Endothelial cell of umbilical vein (primary cell): Measurements from ENCODE around the gene MYRFL. TPM values are rescaled to one million over a fixed set of nuclear protein-coding genes. Genes with fewer than 3 reads are reported as not detected.

Source experiments
- BruUV-seq: library from RNA; stranded (reverse); fragments of 400-500 nt; replicated peaks from 2 replicates; lab custom pipeline; 2021; lab: Mats Ljungman, UMichigan
- CTCF ChIA-PET: fragments of 300-600, 350-600 bp; sonication (Branson Sonifier 250); formaldehyde crosslinking; loops from one replicate; lab custom pipeline; 2021; ENCODE audit warnings: antibody characterized with exemption, inconsistent platforms; lab: Charles Lee
- POLR2A ChIA-PET: fragments of 300-600, 350-600 bp; sonication (Branson Sonifier 250); formaldehyde crosslinking; loops from one replicate; lab custom pipeline; 2021; ENCODE audit warnings: antibody characterized with exemption, inconsistent platforms; lab: Charles Lee
- DNase-seq: peaks from one replicate; pipeline ENCODE4 v3.0.0-alpha.2; 2011; ENCODE audit warnings: low read depth, low spot score
- FAIRE-seq: peaks from 2 replicates; lab custom pipeline; 2011; peaks lifted over from hg19 to GRCh38; lab: Jason Lieb, UNC
- H2AFZ ChIP-seq: 2 replicates; pipeline ENCODE4 v1.6.0; 2012; ENCODE audit warnings: low read depth, low read length, control low read depth, inconsistent platforms
- H3K27ac ChIP-seq: 2 replicates; pipeline ENCODE4 v1.5.1; 2011; ENCODE audit warnings: low read depth, mild to moderate bottlenecking, control low read depth, low read length, moderate library complexity; ENCODE audit not compliant: insufficient read depth
- H3K27me3 ChIP-seq, 2 experiments: 2 replicates each; pipeline versions ENCODE4 v1.6.0 to v1.6.1; 2011; ENCODE audit warnings: low read length in 2 of 2, mixed read lengths in 1 of 2; ENCODE audit not compliant: control insufficient read depth in 2 of 2, insufficient read depth in 2 of 2
- H3K36me3 ChIP-seq, 2 experiments: 2 replicates in 1 of 2; 3 replicates in 1 of 2; pipeline ENCODE4 v1.5.1; 2011; ENCODE audit warnings: low read length in 2 of 2, mild to moderate bottlenecking in 1 of 2, moderate library complexity in 1 of 2; ENCODE audit not compliant: control insufficient read depth in 2 of 2, insufficient read depth in 2 of 2; ENCODE audit errors: extremely low read depth in 1 of 2
- H3K4me1 ChIP-seq: 3 replicates; pipeline ENCODE4 v1.5.1; 2011; ENCODE audit warnings: mild to moderate bottlenecking, low read length; ENCODE audit not compliant: control insufficient read depth, insufficient read depth; ENCODE audit errors: extremely low read depth
- H3K4me2 ChIP-seq: 2 replicates; pipeline ENCODE4 v1.6.1; 2011; ENCODE audit warnings: low read length, control low read depth, mixed read lengths; ENCODE audit not compliant: insufficient read depth
- H3K4me3 ChIP-seq, 3 experiments: fragments of 200-600 bp in 1 of 3; sonication (generic), shearing (Covaris generic) in 1 of 3; replicated peaks in 1 of 3; 2 replicates each; pipeline ENCODE4 v1.5.1; 2011 to 2016; ENCODE audit warnings: control low read depth in 3 of 3, low read length in 3 of 3, mild to moderate bottlenecking in 2 of 3, inconsistent platforms in 1 of 3, low read depth in 1 of 3, moderate library complexity in 1 of 3; ENCODE audit not compliant: insufficient read depth in 1 of 3
- H3K79me2 ChIP-seq: 2 replicates; pipeline ENCODE4 v1.6.0; 2012; ENCODE audit warnings: low read length, inconsistent platforms; ENCODE audit not compliant: control insufficient read depth, insufficient read depth
- H3K9ac ChIP-seq: replicated peaks from 2 replicates; pipeline ENCODE3; 2011; ENCODE audit warnings: low read length, control low read depth; ENCODE audit not compliant: insufficient read depth; ENCODE audit errors: extremely low read depth
- H3K9me1 ChIP-seq: replicated peaks from 3 replicates; pipeline ENCODE4 v1.6.0; 2011; ENCODE audit warnings: mild to moderate bottlenecking, low read length; ENCODE audit not compliant: control insufficient read depth, insufficient read depth; ENCODE audit errors: extremely low read depth
- H3K9me3 ChIP-seq: replicated peaks from 2 replicates; pipeline ENCODE4 v1.5.1; 2012; ENCODE audit warnings: low read length, inconsistent platforms; ENCODE audit not compliant: control insufficient read depth, insufficient read depth
- H4K20me1 ChIP-seq: replicated peaks from 2 replicates; pipeline ENCODE3; 2011; ENCODE audit warnings: mild to moderate bottlenecking, low read length; ENCODE audit not compliant: control insufficient read depth, insufficient read depth; ENCODE audit errors: extremely low read depth
- EZH2 ChIP-seq: IDR thresholded peaks from 2 replicates; pipeline ENCODE4 v1.6.1; 2012; ENCODE audit warnings: borderline replicate concordance, low read depth, mild to moderate bottlenecking, moderate library complexity, low read length, inconsistent platforms; ENCODE audit not compliant: severe bottlenecking
- FOS ChIP-seq: IDR thresholded peaks from 2 replicates; pipeline ENCODE4 v1.6.1; 2011; ENCODE audit warnings: mild to moderate bottlenecking, low read length, moderate library complexity, borderline replicate concordance; ENCODE audit not compliant: insufficient read depth
- GATA2 ChIP-seq: IDR thresholded peaks from 2 replicates; pipeline ENCODE4 v1.7.0; 2011; ENCODE audit warnings: low read depth, mild to moderate bottlenecking, moderate library complexity, mixed read lengths, low read length; ENCODE audit not compliant: insufficient read length, insufficient read depth
- JUN ChIP-seq: IDR thresholded peaks from 2 replicates; pipeline ENCODE4 v1.6.1; 2011; ENCODE audit warnings: borderline replicate concordance, low read depth; ENCODE audit not compliant: insufficient read length, insufficient read depth
- MYC ChIP-seq: IDR thresholded peaks from one replicate; pipeline ENCODE4 v1.6.1; 2011; ENCODE audit warnings: mild to moderate bottlenecking, low read depth, low read length
- POLR2A ChIP-seq: IDR thresholded peaks from 2 replicates; pipeline ENCODE4 v1.6.1; 2012; ENCODE audit warnings: low read depth, mild to moderate bottlenecking, control low read depth, low read length
- POLR2AphosphoS5 ChIP-seq: IDR thresholded peaks from 2 replicates; pipeline ENCODE4 v1.6.1; 2012; ENCODE audit warnings: low read depth, mild to moderate bottlenecking, control low read depth, low read length, moderate library complexity; ENCODE audit not compliant: insufficient read depth
- dilution Hi-C: fragments of 300-500 bp; cut with MboI; formaldehyde crosslinking; loops from one replicate; pipeline ENCODE4 v1.15.0; 2019; ENCODE audit warnings: low sequenced_read_pairs; ENCODE audit not compliant: extremely low pct_ligation_motif_present
- intact Hi-C: fragments of 100-400 bp; cut with micrococcal nuclease; formaldehyde crosslinking; loops from one replicate; pipeline ENCODE4 v1.10.0; 2022
- polyA plus RNA-seq, 4 experiments: library from polyadenylated mRNA; depleted of rRNA in 3 of 4; stranded (reverse) in 3 of 4; unstranded in 1 of 4; fragments of >200 nt; gene quantifications; 2 replicates each; pipeline versions ENCODE4 v1.2.1 to v1.2.3, GENCODE V29; 2011 to 2012; ENCODE audit warnings: missing spikeins in 1 of 4
- total RNA-seq: library from RNA; stranded (reverse); gene quantifications from 2 replicates; pipeline ENCODE4 v1.2.3, GENCODE V29; 2021
- TF ChIP-seq, protein P1 (sequence below): IDR thresholded peaks from 2 replicates; pipeline ENCODE4 v1.6.1; 2011; ENCODE audit not compliant: insufficient read depth, insufficient read length
- TF ChIP-seq, protein P2 (sequence below), 2 donors: IDR thresholded peaks; 1 replicate in 1 of 2; 2 replicates in 1 of 2; pipeline ENCODE4 v1.5.1; 2011; ENCODE audit warnings: low read length in 2 of 2, mild to moderate bottlenecking in 2 of 2, moderate library complexity in 2 of 2, control low read depth in 1 of 2, inconsistent platforms in 1 of 2, low read depth in 1 of 2; ENCODE audit not compliant: insufficient read depth in 1 of 2; ENCODE audit errors: extremely low read depth in 1 of 2

Gene MYRFL
- total and polyA plus RNA-seq, 2 donors (not counting 3 experiments of a cell fraction or from before 2014, with no cell fraction given), result not detected

DNA sequence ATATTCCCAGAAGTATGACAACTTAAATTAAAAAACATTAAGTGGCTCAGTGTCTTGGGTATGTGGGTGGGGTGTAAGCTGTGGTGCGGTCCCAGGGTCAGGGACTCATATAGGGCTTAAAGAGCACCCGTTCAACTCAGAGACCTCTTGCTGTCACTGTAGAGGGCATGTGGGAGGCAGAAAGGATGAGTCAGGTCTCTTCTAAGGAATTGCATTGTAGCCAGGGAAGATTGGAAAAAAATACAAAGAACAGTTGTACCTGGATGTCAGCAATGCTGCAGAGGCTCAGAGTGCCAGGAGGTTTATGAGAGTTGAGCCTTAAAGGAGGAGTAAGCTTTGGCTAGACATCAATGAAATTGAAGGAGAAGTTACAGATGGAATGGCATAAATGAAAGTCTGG, 104.1 kb downstream of the MYRFL start:
- Histone ChIP-seq H3K9me3 (no peaks in the 10 kb centered on the region), H3K9ac (no peak overlapping the region), H3K4me3 (no peak overlapping the region), H3K79me2 (no peaks in the 10 kb centered on the region), H3K27ac (no peak overlapping the region), H3K9me1 (no peaks in the 10 kb centered on the region), H2AFZ (no peak overlapping the region), H3K4me1 (no peaks in the 10 kb centered on the region), H3K27me3 (peaks cover 0 to 4% of the 10 kb centered on the region in 2 experiments), H3K36me3 (no peaks in the 10 kb centered on the region), H4K20me1 (no peaks in the 10 kb centered on the region), H3K4me2 (no peak overlapping the region)
- POLR2A ChIA-PET, result no interaction called here
- TF ChIP-seq POLR2A (no peak), FOS (no peak), MYC (no peak), GATA2 (no peak), JUN (no peak), POLR2AphosphoS5 (no peak), EZH2 (no peak)
- TF ChIP-seq, protein P1, sequence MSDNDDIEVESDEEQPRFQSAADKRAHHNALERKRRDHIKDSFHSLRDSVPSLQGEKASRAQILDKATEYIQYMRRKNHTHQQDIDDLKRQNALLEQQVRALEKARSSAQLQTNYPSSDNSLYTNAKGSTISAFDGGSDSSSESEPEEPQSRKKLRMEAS, result no peak
- TF ChIP-seq, protein P2, sequence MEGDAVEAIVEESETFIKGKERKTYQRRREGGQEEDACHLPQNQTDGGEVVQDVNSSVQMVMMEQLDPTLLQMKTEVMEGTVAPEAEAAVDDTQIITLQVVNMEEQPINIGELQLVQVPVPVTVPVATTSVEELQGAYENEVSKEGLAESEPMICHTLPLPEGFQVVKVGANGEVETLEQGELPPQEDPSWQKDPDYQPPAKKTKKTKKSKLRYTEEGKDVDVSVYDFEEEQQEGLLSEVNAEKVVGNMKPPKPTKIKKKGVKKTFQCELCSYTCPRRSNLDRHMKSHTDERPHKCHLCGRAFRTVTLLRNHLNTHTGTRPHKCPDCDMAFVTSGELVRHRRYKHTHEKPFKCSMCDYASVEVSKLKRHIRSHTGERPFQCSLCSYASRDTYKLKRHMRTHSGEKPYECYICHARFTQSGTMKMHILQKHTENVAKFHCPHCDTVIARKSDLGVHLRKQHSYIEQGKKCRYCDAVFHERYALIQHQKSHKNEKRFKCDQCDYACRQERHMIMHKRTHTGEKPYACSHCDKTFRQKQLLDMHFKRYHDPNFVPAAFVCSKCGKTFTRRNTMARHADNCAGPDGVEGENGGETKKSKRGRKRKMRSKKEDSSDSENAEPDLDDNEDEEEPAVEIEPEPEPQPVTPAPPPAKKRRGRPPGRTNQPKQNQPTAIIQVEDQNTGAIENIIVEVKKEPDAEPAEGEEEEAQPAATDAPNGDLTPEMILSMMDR (IDR thresholded peaks at IDR 0.05; ENCODE audit: extremely low read depth in 1 of 2, insufficient read depth in 1 of 2, low read depth in 1 of 2, low read length in 2 of 2), result no peak
- DNase-seq (no peak), FAIRE-seq (no peak)
- dilution Hi-C loops, result no loop called here
- intact Hi-C loops, result no loop called here
- CTCF ChIA-PET, result interaction anchor here (1.1 to 1.2 kb wide), 2 partner anchors 25 to 29 kb away, joined by 3 read pairs; no protein-coding TSS in a partner anchor
- BruUV-seq, result no TSS peak
